CD4-positive, alpha-beta T cell treated with Interleukin-6 at 100 ng/mL for 8 hours (primary cell): ENCODE data around the gene APBA2.

Experiments used
- DNase-seq: peaks from one replicate; pipeline ENCODE4 v3.0.0-alpha.2; 2020; ENCODE audit warnings: mixed read lengths, low spot score

Gene APBA2

DNA sequence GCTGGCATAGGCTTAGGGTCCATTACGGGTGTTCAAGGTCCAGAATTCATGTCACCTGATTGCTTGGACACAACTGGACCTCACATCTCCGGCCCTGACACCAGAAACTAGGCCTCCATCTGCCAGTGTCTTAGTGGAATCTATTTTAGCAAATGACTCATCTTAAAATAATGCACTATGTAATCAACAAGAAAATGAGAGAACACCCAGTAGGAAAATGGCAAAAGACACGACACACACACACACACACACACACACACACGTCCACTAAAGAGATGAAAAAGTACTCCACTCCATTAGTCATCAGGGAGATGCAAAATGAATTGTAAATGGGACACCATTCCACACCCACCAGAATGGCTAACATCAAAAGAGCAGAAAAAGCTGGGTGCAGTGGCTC, 11.2 kb downstream of the APBA2 start:
- DNase-seq: no peak

DNA sequence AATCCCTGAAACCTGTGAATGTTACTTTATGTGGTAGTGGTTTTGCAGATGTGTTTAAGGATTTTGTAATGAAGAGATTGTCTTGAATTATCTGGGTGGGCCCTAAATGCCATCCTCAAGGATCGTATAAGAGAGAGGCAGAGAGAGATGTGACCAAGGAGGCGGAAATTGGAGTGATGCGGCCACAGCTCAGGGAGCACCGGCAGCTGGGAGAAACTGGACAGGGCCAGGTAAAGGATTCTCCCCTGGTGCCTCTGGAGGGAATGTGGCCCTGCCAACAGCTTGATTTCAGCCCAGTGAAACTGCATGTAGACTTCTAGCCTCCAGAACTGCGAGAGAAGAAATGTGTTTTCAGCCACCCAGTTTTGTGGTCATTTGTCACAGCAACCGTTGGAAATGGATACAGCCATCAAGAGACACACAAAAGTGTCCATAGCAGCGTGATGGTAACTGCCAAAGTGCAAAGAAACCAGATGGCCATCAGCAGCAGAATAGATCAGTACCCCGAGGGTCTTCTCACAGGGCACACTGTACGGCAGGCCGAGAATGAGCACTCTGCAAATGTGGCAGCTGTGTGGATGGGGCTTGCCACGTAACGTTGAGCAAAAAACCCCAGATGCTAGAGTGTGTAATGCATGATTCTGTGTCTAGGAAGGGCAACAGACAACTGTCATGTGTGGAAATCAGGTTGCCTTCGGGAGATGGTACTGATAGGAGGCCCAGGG, 12.2 kb downstream of the APBA2 start:
- no peak for DNase-seq

DNA sequence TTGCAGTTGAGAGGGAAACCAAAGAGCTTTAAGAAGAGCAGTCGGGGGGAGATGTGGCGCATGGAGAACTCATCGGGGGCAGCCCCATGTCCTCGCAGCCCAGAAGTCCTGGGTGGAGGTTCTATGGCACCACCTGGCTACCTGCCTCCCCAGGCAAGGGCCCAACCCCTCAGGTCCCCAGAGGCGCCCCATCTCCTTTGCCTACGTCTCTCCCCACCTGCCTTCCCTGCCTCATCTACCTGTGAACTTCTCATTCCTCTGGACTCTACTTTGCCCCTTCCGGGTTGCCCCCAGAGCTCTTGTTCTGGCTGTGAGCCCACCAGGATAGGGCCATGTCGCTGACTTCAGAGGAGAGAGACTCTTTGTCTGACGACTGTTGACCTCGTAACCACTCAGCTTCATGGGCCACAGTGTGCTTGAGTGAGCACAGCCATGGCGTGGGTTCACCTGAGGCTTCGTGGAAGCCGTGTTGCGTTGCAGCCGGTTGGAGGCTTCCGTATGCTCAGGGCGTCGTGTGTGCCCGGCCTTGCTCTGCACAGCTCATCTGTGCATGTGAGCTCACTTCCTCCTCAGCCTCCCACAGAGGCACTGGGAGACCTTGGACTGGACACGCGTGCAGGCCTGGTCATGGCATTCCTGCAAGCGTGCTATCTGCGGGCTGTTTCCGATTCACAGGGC, 13.4 kb downstream of the APBA2 start:
- no peak for DNase-seq

DNA sequence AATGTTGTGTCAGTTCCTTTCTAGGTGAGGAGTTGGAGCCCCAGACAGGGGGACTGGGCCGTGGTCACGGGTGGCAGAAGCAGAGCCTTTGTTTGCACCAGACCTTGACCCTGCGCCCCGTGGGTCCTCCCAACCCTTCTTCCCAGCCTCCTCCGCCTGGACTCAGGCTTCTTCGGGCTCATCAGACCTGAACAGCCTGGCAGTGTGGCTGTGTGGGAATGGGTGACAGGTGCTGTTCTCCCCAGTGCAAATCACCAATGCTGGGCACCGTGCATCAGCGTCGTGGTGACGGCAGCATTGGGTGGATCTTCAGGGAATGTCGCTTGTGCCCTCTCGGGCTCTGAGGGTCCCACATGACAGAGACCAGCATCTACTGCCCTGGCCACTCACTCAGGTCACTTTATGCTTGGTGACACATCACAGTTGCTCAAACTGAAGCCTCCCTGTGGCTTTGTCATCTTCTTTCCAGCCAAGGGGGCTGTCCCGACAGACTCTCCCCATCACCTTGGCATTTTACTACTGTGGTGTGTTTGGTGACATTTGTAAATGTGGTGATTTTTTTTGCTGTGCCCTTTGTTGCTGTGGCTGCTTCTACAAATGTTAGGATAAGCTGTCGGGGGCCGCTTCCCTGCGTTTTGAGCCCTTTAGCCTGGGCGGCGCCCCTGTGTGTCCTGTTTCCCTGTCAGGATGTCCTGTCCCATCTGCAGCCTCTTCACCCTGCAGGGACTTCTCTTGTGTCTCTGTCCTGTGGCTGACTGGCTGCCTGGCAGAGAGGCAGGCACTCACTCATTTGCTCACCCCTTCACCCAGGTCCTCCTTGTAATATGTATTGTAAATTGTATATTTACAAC, 14.5 kb downstream of the APBA2 start:
- DNase-seq: no peak

DNA sequence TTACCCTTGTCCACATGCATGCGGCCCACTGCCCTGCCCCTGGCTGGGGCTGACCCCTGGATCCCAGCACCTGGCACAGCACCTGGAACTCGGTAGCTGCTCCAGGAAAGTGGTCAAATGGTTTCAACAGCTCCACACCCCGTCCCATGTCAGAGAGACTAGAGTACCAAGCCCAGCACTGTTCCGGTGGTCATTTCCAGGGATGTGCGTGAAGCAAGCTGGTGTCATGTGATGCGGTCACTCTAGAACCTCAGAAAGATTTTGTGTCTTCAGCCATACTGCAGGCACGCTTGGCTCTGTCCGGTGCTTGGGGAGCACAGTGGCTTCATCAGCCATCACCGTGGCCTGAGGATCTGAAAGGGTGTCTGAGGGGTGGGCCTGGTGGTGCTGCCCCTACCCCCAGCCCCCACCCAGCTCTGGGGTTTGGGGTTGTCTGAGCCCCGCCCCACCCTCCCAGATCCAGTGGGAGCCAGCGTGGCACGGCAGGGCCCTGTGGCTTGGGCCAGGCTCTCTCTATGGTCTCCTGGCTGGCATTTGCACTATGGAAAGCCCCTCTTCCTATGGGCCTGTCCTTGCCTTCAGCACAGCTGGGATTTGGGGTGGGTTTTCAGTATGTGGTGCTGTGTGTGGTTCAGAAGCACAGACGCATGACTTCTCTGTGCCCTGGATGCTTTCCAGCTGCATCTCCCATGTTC, 15.3 kb downstream of the APBA2 start:
- no peak for DNase-seq

DNA sequence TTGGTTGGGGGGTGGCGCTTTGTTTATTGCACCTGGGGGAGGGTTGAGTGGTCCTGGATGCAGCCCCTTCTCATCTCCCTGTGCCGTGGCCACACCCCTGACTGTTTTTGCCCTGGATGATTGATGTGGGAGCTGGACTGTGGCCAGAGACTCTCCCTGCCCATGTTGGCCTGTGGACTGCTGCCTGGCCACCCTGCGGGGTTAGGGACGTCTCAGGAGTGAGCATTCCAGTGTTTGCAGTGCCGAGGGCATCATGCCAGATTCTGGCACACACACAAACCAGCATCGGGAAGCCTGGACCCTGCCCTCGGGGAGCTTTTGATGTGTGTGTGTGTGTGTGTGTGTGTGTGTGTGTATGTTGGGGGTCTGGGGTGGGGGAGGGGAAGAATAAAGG, 15.8 kb downstream of the APBA2 start:
- no peak for DNase-seq

DNA sequence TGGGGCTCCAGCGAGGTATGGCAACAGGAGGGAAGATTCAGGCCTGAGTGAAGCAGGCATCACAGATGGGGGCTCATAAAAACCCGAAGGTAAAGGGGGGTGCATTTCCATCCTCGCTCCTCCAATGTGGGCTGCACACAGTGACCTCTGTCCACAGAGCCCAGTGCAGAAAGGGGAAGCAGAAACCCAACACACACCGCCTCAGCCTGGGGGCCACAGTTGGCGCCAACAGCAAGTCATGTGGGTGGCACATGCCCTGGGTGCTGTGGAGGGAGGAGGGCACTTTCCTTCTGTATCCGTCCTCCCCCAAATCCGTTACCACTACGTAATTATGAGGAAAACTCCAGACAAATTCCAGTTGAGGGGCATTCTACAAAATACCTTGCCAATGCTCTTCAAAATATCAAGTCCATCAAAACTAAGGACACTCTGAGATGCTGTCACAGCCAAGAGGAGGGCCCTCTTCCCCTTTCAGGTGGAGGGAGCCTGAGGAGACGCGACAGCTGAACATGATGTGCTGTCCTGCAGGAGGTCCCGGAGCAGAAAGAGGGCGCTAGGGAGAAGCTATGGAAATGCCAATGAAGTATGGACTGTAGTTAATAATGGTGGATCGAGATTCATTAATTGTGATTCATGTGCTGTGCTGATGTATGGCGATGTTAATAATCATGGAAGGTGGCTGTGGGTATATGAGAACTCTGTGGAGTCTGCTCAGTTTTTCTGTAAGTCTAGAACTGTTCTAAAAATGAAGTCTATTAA, 16.4 kb downstream of the APBA2 start:
- DNase-seq: no peak

DNA sequence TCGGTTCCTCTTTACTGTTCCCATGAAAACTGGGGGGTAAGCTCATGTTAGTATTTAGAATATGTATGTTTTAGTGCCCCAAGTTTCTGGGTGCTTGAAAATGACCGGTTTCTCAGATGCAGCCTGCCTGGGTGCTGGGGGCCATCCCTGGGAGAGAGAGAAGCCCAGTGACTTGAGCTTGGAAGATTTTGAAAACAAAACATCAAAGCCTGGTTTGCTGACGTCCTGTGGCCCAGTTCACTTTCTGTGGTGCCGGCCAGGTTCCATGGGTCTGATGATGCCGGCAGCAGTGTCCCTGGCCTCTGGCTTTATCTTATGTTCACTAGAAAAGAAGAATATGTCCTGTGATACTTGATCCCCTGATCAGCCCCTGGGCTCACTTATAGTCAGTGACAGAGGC, 17.1 kb downstream of the APBA2 start:
- DNase-seq: no peak

DNA sequence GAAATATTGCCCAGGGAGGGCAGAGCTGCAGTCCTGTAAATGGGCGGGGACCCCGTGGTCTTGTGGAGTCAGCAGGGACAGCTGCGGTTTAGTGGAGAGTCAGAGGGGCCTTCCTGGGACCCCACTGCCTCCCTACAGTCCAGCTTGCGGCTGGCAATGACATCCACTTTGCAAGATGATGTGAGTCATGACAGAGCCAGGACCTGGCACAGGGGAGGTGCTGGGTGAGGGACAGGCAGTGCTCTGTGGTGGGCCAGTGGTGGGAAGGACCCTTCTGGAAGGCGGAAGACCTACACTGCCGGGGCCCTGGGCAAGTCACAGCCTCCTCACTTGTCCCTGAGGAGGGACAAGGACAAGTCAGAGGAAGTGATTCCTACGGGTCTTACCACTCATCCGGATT, 17.8 kb downstream of the APBA2 start:
- no peak for DNase-seq

DNA sequence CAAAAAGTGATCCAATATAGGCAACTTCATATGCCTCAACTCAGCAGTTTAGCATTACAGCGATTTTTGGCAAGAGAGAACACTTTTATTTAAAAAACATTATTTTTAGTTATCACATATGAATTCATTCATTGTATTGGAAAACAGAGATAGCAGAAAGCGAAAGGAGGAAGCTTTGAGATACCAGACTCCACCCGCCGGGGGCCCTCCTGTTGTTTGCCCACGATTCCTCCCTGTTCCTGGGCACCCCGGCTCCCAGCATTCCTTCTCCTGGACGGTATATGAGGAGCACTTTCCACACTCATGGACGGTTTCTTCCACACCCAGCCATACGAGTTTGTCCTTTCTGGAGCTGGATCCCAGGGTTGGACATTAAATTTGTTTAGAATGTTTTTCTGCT, 18.2 kb downstream of the APBA2 start:
- no peak for DNase-seq

DNA sequence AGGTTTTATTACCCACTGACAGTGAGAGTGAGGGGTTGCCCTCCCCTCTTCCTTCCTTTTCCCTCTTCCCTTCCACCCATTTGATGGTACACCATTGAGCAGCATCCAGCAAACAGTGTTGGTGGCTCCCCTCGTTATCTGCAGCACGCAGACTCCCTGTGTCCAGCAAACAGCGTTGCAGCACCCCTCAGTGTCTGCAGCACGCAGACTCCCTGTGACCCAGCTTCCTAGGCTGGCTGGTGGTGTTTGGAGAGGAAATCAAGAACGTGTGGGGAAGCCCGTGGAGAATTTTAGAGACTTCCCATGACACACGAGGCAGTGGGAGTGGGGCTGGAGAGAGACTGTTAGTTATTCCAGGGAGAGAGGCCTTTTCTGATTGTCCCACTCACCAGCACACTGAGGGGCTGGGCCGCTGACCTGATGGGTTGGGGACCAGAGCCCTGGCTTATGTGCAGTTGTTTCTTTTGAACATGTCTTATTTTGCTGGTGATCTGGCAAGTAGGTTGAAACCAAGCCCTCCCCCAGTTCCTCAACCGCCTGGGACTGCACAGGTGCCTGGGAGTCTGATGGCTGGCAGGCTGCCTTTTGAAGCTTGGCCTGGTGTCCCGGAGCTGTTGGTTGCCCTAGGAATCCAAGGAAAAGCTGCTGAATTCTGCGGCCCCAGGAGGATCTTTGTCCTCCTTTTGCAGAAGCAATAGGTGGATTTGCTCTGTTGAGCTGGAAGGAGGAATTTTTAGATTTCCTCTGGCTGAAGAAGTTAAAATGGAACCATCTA, 19.0 kb downstream of the APBA2 start:
- DNase-seq: no peak

DNA sequence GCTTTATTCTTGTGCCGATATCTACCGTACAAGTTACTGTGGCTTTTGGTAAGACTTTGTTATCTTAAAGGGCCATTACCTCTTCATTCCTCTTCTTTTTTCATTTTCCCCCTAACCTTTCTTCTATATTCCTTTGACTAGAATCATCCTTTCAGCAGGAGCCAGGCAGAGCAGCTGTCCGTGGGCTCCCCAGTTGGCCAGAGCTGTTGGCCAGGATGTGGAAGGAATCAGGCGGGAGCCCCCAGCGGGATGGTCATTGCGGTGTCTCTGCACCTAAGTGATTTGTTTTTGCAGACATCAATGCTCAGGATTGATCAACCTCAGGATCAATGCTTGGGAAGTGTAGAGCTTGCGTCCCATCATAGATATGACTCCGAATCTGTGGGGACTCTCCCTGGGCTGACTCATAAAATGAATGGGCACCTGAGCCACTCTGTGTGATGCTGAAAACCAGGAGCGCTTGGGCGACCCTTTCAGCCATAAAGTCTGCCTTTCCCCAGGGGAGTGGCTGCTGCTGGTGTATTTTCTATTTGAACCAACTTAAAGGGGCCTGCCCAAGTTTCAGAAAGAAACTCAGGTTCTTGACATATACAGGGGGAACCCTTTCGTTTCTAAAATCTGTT, 21.7 kb downstream of the APBA2 start:
- DNase-seq: no peak

DNA sequence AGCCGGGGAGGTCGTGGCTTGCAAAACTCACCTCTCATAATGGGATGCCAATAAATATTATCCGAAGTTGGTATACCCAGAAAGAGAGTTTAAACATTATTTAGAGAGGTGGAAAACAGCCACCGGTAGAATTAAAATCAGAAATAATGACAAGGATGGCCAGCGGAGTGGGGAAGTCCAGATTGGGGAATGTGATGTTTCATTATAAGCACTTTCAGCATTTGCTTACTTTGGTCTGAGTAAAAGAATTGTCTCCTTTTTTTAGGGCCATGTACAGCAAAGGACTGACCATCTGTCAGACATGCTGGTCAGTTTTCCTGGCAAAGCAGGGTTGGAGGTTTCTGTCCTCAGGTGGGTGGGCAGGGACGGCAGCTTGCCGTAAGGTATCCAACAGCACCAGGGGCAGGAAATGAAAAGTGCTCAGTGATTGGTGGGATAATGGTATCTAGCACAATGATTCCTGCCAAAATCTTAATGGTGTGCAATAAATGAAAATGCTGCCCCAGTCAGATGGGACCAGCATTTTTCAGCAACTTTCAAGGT, 24.3 kb downstream of the APBA2 start:
- no peak for DNase-seq

DNA sequence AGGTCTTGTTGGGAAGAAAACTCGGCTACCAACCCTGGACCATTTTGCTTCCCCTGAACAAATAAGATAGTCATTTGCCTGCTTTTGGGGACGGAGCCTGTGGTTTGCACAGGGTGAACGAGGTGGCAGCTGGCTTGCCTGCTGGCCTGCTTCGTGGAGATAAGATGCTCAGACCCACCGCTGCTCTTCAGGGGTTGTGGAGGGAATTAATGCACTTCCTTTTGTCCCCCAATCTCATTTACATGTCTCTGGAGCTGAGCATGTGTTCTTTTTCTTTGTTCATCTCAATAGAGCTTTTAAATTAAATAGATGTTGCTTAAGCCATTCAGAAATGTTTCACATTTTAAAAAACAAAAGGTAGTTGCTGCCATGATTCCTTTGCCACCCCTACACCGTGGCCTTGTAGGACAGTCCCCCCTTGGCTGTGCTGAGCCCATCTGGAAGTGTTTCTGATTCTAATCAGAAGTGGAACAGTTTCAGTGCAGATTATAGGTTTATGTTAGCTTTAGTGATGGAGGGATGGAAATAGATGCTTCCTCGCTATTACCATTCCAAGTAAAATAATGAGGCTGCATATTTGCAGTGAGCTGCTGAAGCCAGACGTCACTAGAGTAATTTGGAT, 25.6 kb downstream of the APBA2 start:
- DNase-seq: no peak

DNA sequence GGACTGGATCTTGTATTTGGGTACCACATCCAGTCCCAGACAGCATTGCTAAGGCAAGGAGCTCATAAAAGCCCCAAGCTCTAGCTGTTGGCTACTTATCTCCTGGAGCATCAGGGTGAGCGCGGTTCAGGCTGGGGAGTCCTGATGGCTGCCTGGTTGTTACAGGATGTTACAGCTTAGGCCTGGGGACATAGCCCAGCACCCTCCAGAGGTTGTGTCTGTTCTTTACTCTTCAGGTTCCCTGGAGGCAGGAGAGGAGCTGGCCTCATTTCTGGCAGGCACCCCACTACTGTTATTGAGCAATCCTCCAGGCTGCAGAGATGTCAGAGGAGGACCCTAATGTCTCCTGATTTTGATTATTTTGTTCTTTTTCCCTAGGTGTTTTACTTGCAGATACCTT, 26.6 kb downstream of the APBA2 start:
- DNase-seq: no peak

DNA sequence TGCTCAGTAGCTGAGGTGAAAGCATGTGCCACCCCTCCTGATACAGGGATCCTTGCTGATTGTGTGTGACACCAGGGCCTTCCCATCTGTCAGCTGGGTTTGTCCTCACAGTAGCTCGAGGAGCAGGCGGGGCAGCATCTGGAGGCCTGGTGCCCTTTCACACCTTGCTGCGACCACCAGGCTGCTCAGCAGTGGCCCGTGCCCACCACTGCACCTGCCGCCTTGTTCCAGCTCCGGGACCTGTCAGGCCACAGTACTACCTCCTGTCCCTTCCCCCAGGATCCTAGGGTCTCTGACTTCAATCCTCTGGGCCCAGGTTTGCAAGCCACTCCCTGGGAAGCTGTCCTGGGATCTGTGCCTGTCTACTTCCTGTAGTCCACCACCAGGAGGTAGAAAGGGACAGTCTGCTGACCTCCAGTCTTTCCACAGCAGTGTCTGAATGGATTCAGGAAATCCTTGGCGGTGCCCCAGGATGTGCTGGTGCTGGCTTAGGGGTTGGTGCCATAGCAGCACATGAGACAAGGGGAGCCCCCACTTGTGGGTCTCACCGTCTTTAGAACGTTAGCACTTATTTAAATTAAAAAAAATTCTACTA, 27.5 kb downstream of the APBA2 start:
- DNase-seq: no peak

DNA sequence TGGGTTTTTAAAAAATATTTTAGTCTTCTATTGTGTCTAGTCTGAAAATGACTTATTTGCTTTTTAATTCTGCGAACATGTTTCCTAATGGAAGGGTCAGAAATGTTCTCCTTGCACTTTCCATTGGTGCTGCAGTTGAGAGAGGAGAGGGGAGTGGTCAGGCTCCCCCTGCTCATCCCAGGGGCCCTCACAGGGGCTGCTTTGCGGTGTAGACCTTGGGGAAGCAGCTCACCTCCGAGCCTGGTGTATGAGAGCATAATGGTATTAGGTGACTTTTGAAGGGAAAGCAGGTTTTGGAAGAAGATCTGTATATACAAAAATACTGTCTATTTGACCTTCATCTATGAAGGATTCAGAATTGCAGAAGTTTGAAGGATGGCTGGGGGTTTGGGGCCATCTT, 28.3 kb downstream of the APBA2 start:
- no peak for DNase-seq

DNA sequence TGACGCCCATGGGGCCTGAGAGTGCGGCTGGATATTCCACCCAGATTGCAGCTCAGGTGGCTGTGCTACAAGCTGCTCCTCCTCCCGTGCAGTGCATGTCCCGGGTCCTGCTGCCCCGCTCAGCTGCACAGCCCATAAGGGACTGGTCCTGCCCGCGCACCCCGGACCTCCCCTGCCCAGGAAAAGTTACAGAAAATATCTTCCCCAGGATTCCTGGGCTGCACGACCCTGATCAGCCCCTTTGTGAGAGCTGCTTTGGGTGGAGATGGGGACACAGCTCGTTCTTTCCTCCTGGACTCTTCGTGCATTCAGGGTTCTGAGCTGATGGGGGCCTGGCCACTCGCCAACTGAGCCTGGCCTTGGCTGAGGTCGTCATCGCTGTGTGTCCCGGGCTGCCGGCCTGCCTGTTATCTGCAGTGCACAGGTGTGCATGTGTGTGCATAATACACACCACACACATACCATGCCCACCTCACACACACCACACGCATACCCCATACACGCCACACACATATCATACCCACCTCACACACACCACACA, 28.8 kb downstream of the APBA2 start:
- DNase-seq: no peak
